ENCODE results near the gene DDR1. TPM values are rescaled to one million over a fixed set of nuclear protein-coding genes. Genes with fewer than 3 reads are reported as not detected.

Gene DDR1
- total RNA-seq, 1 donor from 2014 or later = 106 TPM

GRCh38 chr6:30879684-30880427 is 4.5 kb upstream of the DDR1 start:
- no peak for DNase-seq (ENCODE audit: low spot score in 2 of 2)
- FAIRE-seq = no peak

- peak in 1 of 2 donors; percentile 60 for DNase-seq (ENCODE audit: low spot score in 2 of 2)
- no peak for FAIRE-seq
These were observed 3.5 kb upstream of the DDR1 start for GRCh38 chr6:30880698-30881252.

GRCh38 chr6:30881392-30882203 is 2.7 kb upstream of the DDR1 start:
- DNase-seq (ENCODE audit: low spot score in 2 of 2) (peak in 1 of 2 donors; percentile 48), FAIRE-seq (no peak)

- DNase-seq (ENCODE audit: low spot score in 2 of 2) (no peak), FAIRE-seq (no peak)
These were observed 2.0 kb upstream of the DDR1 start for GRCh38 chr6:30882204-30882758.

GRCh38 chr6:30882759-30883684 is 1.3 kb upstream of the DDR1 start:
- DNase-seq (ENCODE audit: low spot score in 2 of 2) (peak in 1 of 2 donors; percentile 30), FAIRE-seq (no peak)

GRCh38 chr6:30884521-30885480 is 482 bp downstream of the DDR1 start:
- DNase-seq (ENCODE audit: low spot score in 2 of 2) (peak in 1 of 2 donors; percentile 62), FAIRE-seq (no peak)

GRCh38 chr6:30885481-30885998 is 1.2 kb downstream of the DDR1 start:
- no peak for FAIRE-seq
- DNase-seq (ENCODE audit: low spot score in 2 of 2) = peak in 1 of 2 donors; percentile 51

- FAIRE-seq (no peak), DNase-seq (ENCODE audit: low spot score in 2 of 2) (peak in 1 of 2 donors; percentile 81)
These were observed 1.9 kb downstream of the DDR1 start for GRCh38 chr6:30885999-30886896.

- FAIRE-seq = no peak
- DNase-seq (ENCODE audit: low spot score in 2 of 2) = no peak
These were observed 2.6 kb downstream of the DDR1 start for GRCh38 chr6:30886897-30887255.

GRCh38 chr6:30887901-30888815 is 3.8 kb downstream of the DDR1 start:
- FAIRE-seq (no peak), DNase-seq (ENCODE audit: low spot score in 2 of 2) (peak in 1 of 2 donors; percentile 63)

- DNase-seq (ENCODE audit: low spot score in 2 of 2) = no peak
- no peak for FAIRE-seq
These were observed 4.6 kb downstream of the DDR1 start for GRCh38 chr6:30888816-30889495.

GRCh38 chr6:30889496-30889885 is 5.2 kb downstream of the DDR1 start:
- DNase-seq (ENCODE audit: low spot score in 2 of 2) = no peak
- FAIRE-seq = no peak

GRCh38 chr6:30889921-30890645 is 5.8 kb downstream of the DDR1 start:
- no peak for FAIRE-seq
- DNase-seq (ENCODE audit: low spot score in 2 of 2) = peak; percentile 72 to 73

GRCh38 chr6:30890646-30891449 is 6.5 kb downstream of the DDR1 start:
- no peak for FAIRE-seq

GRCh38 chr6:30891450-30891723 is 7.1 kb downstream of the DDR1 start:
- FAIRE-seq = no peak
- DNase-seq (ENCODE audit: low spot score in 2 of 2) = no peak

More at GRCh38 chr6:30890646-30891449, 6.5 kb downstream of the DDR1 start:
- no peak for DNase-seq (ENCODE audit: low spot score in 2 of 2)
